ENCODE measurements around the gene B3GALT6. TPM values are rescaled to one million over a fixed set of nuclear protein-coding genes. Genes with fewer than 3 reads are reported as not detected.

B3GALT6 gene
- total and polyA plus RNA-seq, 8 donors: 1.8 to 13.8 (median 7.5) TPM; not detected in 1

DNA sequence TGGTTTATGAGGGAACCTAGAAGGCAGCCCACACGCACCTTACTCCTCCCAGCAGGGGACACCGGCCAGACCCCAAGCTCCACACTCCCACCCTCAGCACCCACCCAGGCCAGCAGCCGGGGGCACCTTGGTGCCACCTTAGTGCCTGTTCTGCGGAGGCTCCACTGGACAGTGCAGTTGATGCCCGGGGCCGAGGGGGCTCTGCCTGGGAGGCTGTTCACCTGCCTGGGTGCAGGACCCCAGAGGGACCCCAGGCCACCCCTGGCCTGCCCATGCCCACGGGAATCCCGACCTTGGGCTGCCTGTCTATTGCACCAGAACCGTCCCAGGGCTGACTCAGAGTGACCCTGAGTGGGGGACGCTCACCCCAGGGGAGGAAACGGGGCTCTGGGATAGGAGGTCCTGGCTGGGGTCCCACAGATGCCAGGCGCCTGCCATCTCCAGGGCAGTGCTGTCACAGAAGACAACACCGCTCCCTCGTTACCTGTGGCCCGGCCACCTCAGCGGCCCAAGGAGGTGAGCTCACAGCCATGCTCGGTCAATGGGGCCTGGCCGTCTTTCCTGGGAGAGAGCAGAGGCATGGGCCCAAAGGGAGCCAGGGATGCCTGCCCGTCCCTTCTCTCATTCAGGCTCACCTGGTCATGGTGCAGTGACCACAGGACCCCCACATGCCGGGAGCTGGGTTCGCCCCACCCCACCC lies 48.9 kb downstream of the B3GALT6 start:
- intact Hi-C loops (cut with DNase I; ENCODE audit: low total_unique reads): no loop called here
- H3K4me3 ChIP-seq: no peak overlapping the region
- TF ChIP-seq EP300 (IDR thresholded peaks at IDR 0.05) (no peak), POLR2A (IDR thresholded peaks at IDR 0.05) (no peak), POLR2AphosphoS5 (IDR thresholded peaks at IDR 0.05) (no peak)
- TF ChIP-seq, protein P1, sequence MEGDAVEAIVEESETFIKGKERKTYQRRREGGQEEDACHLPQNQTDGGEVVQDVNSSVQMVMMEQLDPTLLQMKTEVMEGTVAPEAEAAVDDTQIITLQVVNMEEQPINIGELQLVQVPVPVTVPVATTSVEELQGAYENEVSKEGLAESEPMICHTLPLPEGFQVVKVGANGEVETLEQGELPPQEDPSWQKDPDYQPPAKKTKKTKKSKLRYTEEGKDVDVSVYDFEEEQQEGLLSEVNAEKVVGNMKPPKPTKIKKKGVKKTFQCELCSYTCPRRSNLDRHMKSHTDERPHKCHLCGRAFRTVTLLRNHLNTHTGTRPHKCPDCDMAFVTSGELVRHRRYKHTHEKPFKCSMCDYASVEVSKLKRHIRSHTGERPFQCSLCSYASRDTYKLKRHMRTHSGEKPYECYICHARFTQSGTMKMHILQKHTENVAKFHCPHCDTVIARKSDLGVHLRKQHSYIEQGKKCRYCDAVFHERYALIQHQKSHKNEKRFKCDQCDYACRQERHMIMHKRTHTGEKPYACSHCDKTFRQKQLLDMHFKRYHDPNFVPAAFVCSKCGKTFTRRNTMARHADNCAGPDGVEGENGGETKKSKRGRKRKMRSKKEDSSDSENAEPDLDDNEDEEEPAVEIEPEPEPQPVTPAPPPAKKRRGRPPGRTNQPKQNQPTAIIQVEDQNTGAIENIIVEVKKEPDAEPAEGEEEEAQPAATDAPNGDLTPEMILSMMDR (IDR thresholded peaks at IDR 0.05): no peak
- DNase-seq: no peak
- WGBS, 5 donors: 76 to 92% (median 88%) methylated on average over 9 to 21 of the region's 21 CpGs
- H3K9me3 ChIP-seq: no peaks in the 10 kb centered on the region
- H3K27ac ChIP-seq: peak overlapping the region in 4 of 5 donors; percentile 70 to 78 (median 76)
- peaks cover 12 to 23% (median 17%) of the 10 kb centered on the region in 4 donors for H3K4me1 ChIP-seq
- no peaks in the 10 kb centered on the region for H3K36me3 ChIP-seq
- H3K27me3 ChIP-seq: peaks cover 0 to 17% (median 0%) of the 10 kb centered on the region in 3 donors

DNA sequence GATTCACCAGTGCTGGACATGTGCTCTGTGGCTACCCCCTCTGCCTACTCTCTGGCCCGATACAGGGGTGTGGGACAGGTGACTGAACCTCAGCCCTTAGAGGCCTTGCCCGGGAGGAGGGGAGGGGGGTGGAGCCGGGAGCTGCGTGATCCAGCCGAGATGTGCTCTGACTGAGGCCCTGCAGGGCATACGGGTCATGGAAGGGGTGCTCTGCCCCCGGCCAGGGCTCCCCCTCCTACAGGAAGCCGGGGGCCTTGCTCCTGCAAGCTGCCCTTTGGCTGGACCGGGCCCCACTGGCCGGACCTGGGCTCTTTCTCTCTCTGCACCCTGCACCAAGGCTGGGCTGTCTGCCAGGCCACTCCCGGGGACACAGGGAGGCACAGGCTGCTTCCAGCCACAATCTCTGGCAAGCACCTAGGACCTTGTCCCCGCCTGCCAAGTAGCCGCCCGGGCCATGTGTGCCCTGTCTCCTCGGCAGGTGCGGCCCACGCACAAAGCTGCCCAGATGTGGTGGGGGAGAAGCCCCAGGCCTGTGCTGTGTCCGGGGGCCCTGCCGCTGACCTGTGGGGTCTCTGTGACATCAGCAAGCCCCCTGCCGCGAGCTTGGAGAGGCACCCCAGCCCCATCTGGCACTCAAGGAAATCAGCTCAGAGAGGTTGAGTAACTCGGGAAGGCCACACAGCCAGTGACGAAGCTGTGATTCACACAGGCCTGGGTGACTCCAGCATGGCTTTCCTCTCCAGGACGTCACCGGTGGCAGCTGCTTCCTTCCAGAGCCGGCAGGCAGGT lies 49.7 kb downstream of the B3GALT6 start:
- 22 to 52% (median 32%) methylated on average over 7 to 26 of the region's 26 CpGs for WGBS, 5 donors

DNA sequence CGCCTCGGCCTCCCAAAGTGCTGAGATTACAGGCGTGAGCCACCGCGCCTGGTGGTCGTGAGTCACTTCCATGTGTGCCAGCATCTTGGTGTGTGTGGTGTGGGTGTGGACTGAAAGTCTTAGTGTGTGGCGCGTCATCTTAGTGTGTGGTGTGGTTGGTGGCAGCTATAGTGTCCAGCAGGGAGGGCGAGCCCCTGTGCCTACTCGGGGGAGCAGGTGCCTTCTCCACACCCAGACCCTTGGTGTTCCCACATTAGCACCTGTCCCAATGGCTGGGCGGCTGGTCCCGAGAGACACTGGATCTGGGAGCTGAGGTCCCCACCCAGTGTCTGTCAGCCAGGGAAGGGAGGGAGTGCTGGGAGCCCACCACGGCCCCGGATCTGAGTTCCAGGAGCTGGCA lies 51.0 kb downstream of the B3GALT6 start:
- intact Hi-C loops (cut with DNase I; ENCODE audit: low total_unique reads): no loop called here
- WGBS, 5 donors: 74 to 84% (median 78%) methylated on average over 9 to 14 of the region's 14 CpGs
- Histone ChIP-seq H3K27ac (no peak overlapping the region), H3K4me3 (no peak overlapping the region), H3K4me1 (peaks cover 12 to 25% (median 17%) of the 10 kb centered on the region in 4 donors), H3K9me3 (no peaks in the 10 kb centered on the region), H3K36me3 (no peaks in the 10 kb centered on the region), H3K27me3 (peaks cover 0 to 37% (median 6%) of the 10 kb centered on the region in 3 donors)
- no peak for DNase-seq
- TF ChIP-seq, protein P1 (IDR thresholded peaks at IDR 0.05): no peak
- TF ChIP-seq EP300 (IDR thresholded peaks at IDR 0.05) (no peak), POLR2AphosphoS5 (IDR thresholded peaks at IDR 0.05) (no peak), POLR2A (IDR thresholded peaks at IDR 0.05) (no peak)

More for the DNA sequence above, 49.7 kb downstream of the B3GALT6 start:
- H3K9me3 ChIP-seq: no peaks in the 10 kb centered on the region
- TF ChIP-seq POLR2AphosphoS5 (IDR thresholded peaks at IDR 0.05): peak in 1 of 3 donors; percentile 6
- TF ChIP-seq, protein P1 (IDR thresholded peaks at IDR 0.05): no peak
- TF ChIP-seq EP300 (IDR thresholded peaks at IDR 0.05): no peak
- H3K27ac ChIP-seq: peak overlapping the region; percentile 70 to 79 (median 77)
- H3K4me1 ChIP-seq: peaks cover 12 to 25% (median 17%) of the 10 kb centered on the region in 4 donors
- intact Hi-C loops (cut with DNase I; ENCODE audit: low total_unique reads): no loop called here
- peaks cover 0 to 24% (median 0%) of the 10 kb centered on the region in 3 donors for H3K27me3 ChIP-seq
- H3K4me3 ChIP-seq: no peak overlapping the region
- peak; percentile 83 to 98 for DNase-seq
- H3K36me3 ChIP-seq: no peaks in the 10 kb centered on the region

DNA sequence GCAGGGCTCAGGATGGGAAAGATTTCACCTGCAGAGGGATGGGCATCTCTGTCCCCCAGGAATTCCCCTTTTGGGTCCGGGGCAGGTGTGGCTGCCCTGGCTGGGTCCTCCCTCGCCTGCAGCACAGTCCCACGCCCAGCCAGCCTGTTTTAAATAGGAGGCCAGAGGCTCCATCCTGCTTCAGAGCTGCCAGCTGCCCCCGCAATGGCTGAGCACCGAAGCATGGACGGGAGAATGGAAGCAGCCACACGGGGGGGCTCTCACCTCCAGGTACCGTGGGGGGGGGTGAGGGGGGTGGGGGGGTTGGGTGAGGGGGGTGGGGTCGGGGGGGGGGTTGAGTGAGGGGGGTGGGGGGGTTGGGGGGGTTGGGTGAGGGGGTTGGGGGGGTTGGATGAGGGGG lies 51.8 kb downstream of the B3GALT6 start:
- Histone ChIP-seq H3K36me3 (no peaks in the 10 kb centered on the region), H3K9me3 (no peaks in the 10 kb centered on the region), H3K27me3 (peaks cover 0 to 37% (median 6%) of the 10 kb centered on the region in 3 donors), H3K27ac (no peak overlapping the region), H3K4me3 (no peak overlapping the region), H3K4me1 (peaks cover 12 to 25% (median 17%) of the 10 kb centered on the region in 4 donors)
- TF ChIP-seq POLR2AphosphoS5 (IDR thresholded peaks at IDR 0.05): no peak
- 6 to 26% (median 11%) methylated on average over 3 to 8 of the region's 9 CpGs for WGBS, 5 donors
- no peak for DNase-seq
- intact Hi-C loops (cut with DNase I; ENCODE audit: low total_unique reads): no loop called here

Other genes with a start within 250 kb of the B3GALT6 start
- gene HES4, start 232.1 kb upstream of the B3GALT6 start, total RNA-seq: 100 to 1,000 TPM in 1 of 5 donors, 10 to 100 TPM in 3, not detected in 1; 14.9 to 212 (median 60.8) TPM
- 10 to 100 TPM in 2 of 3 donors, 1 to 10 TPM in 1; 4.0 to 29.3 (median 13.4) TPM for gene HES4, start 232.1 kb upstream of the B3GALT6 start, polyA plus RNA-seq
- 10 to 100 TPM; 16.3 to 84.6 (median 19.3) TPM for gene ISG15, start 218.7 kb upstream of the B3GALT6 start, total RNA-seq
- 100 to 1,000 TPM in 1 of 3 donors, 10 to 100 TPM in 2; 78.1 to 105 (median 97.1) TPM for gene ISG15, start 218.7 kb upstream of the B3GALT6 start, polyA plus RNA-seq
- gene AGRN, start 212.1 kb upstream of the B3GALT6 start, total RNA-seq: 100 to 1,000 TPM in 2 of 5 donors, 10 to 100 TPM in 3; 38.0 to 459 (median 77.8) TPM
- 10 to 100 TPM in 2 of 3 donors, 1 to 10 TPM in 1; 3.5 to 33.7 (median 31.9) TPM for gene AGRN, start 212.1 kb upstream of the B3GALT6 start, polyA plus RNA-seq
- 1 to 10 TPM in 2 of 5 donors, not detected in 3; 1.4 to 5.9 TPM for gene RNF223, start 157.9 kb upstream of the B3GALT6 start, total RNA-seq
- 1 to 10 TPM; 3.2 to 8.1 (median 3.4) TPM for gene RNF223, start 157.9 kb upstream of the B3GALT6 start, polyA plus RNA-seq
- 10 to 100 TPM; 15.8 to 67.0 (median 33.8) TPM for gene C1orf159, start 116.1 kb upstream of the B3GALT6 start, total RNA-seq
- 10 to 100 TPM; 10.2 to 17.1 (median 12.8) TPM for gene C1orf159, start 116.1 kb upstream of the B3GALT6 start, polyA plus RNA-seq
- 1 to 10 TPM in 1 of 5 donors, not detected in 4; 6.4 TPM for gene TTLL10, start 58.4 kb upstream of the B3GALT6 start, total RNA-seq
- gene TTLL10, start 58.4 kb upstream of the B3GALT6 start, polyA plus RNA-seq: under 1 TPM in 2 of 3 donors, not detected in 1; 0.13 to 0.46 TPM
- gene TNFRSF18, start 25.6 kb upstream of the B3GALT6 start, total RNA-seq: 10 to 100 TPM in 1 of 5 donors, 1 to 10 TPM in 1, not detected in 3; 1.7 to 11.9 TPM
- gene TNFRSF18, start 25.6 kb upstream of the B3GALT6 start, polyA plus RNA-seq: 1 to 10 TPM in 1 of 3 donors, under 1 TPM in 1, not detected in 1; 0.37 to 3.6 TPM
- under 1 TPM in 1 of 5 donors, not detected in 4; 0.55 TPM for gene TNFRSF4, start 18.1 kb upstream of the B3GALT6 start, total RNA-seq
- gene TNFRSF4, start 18.1 kb upstream of the B3GALT6 start, polyA plus RNA-seq: 1 to 10 TPM; 1.7 to 4.5 (median 4.2) TPM
- 100 to 1,000 TPM in 2 of 5 donors, 10 to 100 TPM in 3; 50.3 to 404 (median 65.3) TPM for gene SDF4, start 236 bp upstream of the B3GALT6 start, total RNA-seq
- gene SDF4, start 236 bp upstream of the B3GALT6 start, polyA plus RNA-seq: 10 to 100 TPM; 50.4 to 83.6 (median 61.9) TPM
- 10 to 100 TPM in 2 of 5 donors, 1 to 10 TPM in 2, not detected in 1; 1.5 to 21.3 (median 6.4) TPM for gene C1QTNF12, start 14.5 kb downstream of the B3GALT6 start, total RNA-seq
- 1 to 10 TPM in 2 of 3 donors, not detected in 1; 1.6 to 3.2 TPM for gene C1QTNF12, start 14.5 kb downstream of the B3GALT6 start, polyA plus RNA-seq
- 100 to 1,000 TPM in 1 of 5 donors, 10 to 100 TPM in 4; 14.0 to 252 (median 48.3) TPM for gene UBE2J2, start 41.6 kb downstream of the B3GALT6 start, total RNA-seq
- 10 to 100 TPM; 40.5 to 49.6 (median 44.8) TPM for gene UBE2J2, start 41.6 kb downstream of the B3GALT6 start, polyA plus RNA-seq
- gene SCNN1D, start 48.2 kb downstream of the B3GALT6 start, total RNA-seq: 1 to 10 TPM in 4 of 5 donors, under 1 TPM in 1; 0.43 to 7.6 (median 3.5) TPM
- gene SCNN1D, start 48.2 kb downstream of the B3GALT6 start, polyA plus RNA-seq: 1 to 10 TPM; 4.7 to 6.1 (median 4.8) TPM
- gene ACAP3, start 75.7 kb downstream of the B3GALT6 start, total RNA-seq: 100 to 1,000 TPM in 1 of 5 donors, 10 to 100 TPM in 4; 31.9 to 374 (median 77.0) TPM
- gene ACAP3, start 75.7 kb downstream of the B3GALT6 start, polyA plus RNA-seq: 10 to 100 TPM; 17.9 to 46.1 (median 43.0) TPM
- 10 to 100 TPM in 3 of 5 donors, 1 to 10 TPM in 1, not detected in 1; 5.9 to 64.9 (median 51.4) TPM for gene PUSL1, start 76.4 kb downstream of the B3GALT6 start, total RNA-seq
- gene PUSL1, start 76.4 kb downstream of the B3GALT6 start, polyA plus RNA-seq: 10 to 100 TPM; 15.2 to 25.5 (median 23.8) TPM
- 100 to 1,000 TPM in 4 of 5 donors, 10 to 100 TPM in 1; 59.5 to 520 (median 192) TPM for gene INTS11, start 92.4 kb downstream of the B3GALT6 start, total RNA-seq
- 100 to 1,000 TPM; 113 to 151 (median 134) TPM for gene INTS11, start 92.4 kb downstream of the B3GALT6 start, polyA plus RNA-seq
- gene CPTP, start 92.6 kb downstream of the B3GALT6 start, total RNA-seq: 100 to 1,000 TPM in 1 of 5 donors, 10 to 100 TPM in 2, 1 to 10 TPM in 2; 6.6 to 226 (median 12.3) TPM
- 10 to 100 TPM; 17.3 to 49.1 (median 28.4) TPM for gene CPTP, start 92.6 kb downstream of the B3GALT6 start, polyA plus RNA-seq
- 10 to 100 TPM in 1 of 5 donors, under 1 TPM in 2, not detected in 2; 0.37 to 11.7 (median 0.43) TPM for gene TAS1R3, start 99.0 kb downstream of the B3GALT6 start, total RNA-seq
- under 1 TPM in 2 of 3 donors, not detected in 1; 0.10 to 0.31 TPM for gene TAS1R3, start 99.0 kb downstream of the B3GALT6 start, polyA plus RNA-seq
- gene DVL1, start 117.2 kb downstream of the B3GALT6 start, total RNA-seq: 100 to 1,000 TPM in 3 of 5 donors, 10 to 100 TPM in 2; 41.3 to 229 (median 143) TPM
- gene DVL1, start 117.2 kb downstream of the B3GALT6 start, polyA plus RNA-seq: 10 to 100 TPM; 47.4 to 80.4 (median 64.0) TPM
- 100 to 1,000 TPM in 2 of 5 donors, 10 to 100 TPM in 3; 28.8 to 203 (median 65.6) TPM for gene MXRA8, start 126.3 kb downstream of the B3GALT6 start, total RNA-seq
- 10 to 100 TPM; 23.3 to 33.8 (median 23.6) TPM for gene MXRA8, start 126.3 kb downstream of the B3GALT6 start, polyA plus RNA-seq
- 100 to 1,000 TPM in 3 of 5 donors, 10 to 100 TPM in 2; 50.9 to 146 (median 104) TPM for gene AURKAIP1, start 143.0 kb downstream of the B3GALT6 start, total RNA-seq
- 100 to 1,000 TPM; 244 to 281 (median 259) TPM for gene AURKAIP1, start 143.0 kb downstream of the B3GALT6 start, polyA plus RNA-seq
- 100 to 1,000 TPM; 265 to 739 (median 422) TPM for gene CCNL2, start 167.1 kb downstream of the B3GALT6 start, total RNA-seq
- 100 to 1,000 TPM in 1 of 3 donors, 10 to 100 TPM in 2; 33.4 to 166 (median 34.7) TPM for gene CCNL2, start 167.1 kb downstream of the B3GALT6 start, polyA plus RNA-seq
- gene MRPL20, start 175.1 kb downstream of the B3GALT6 start, total RNA-seq: 100 to 1,000 TPM in 2 of 5 donors, 10 to 100 TPM in 3; 53.9 to 116 (median 82.9) TPM
- 100 to 1,000 TPM; 136 to 187 (median 150) TPM for gene MRPL20, start 175.1 kb downstream of the B3GALT6 start, polyA plus RNA-seq
- gene ANKRD65, start 189.0 kb downstream of the B3GALT6 start, total RNA-seq: 10 to 100 TPM in 1 of 5 donors, 1 to 10 TPM in 2, under 1 TPM in 1, not detected in 1; 0.89 to 13.6 (median 4.7) TPM
- 10 to 100 TPM in 2 of 3 donors, 1 to 10 TPM in 1; 8.7 to 13.5 (median 13.3) TPM for gene ANKRD65, start 189.0 kb downstream of the B3GALT6 start, polyA plus RNA-seq
- 10 to 100 TPM; 11.4 to 37.7 (median 21.1) TPM for gene VWA1, start 203.5 kb downstream of the B3GALT6 start, total RNA-seq
- gene VWA1, start 203.5 kb downstream of the B3GALT6 start, polyA plus RNA-seq: 10 to 100 TPM in 2 of 3 donors, 1 to 10 TPM in 1; 7.6 to 64.8 (median 24.8) TPM
- gene ATAD3C, start 217.5 kb downstream of the B3GALT6 start, total RNA-seq: 1 to 10 TPM in 2 of 5 donors, under 1 TPM in 1, not detected in 2; 0.55 to 5.2 (median 1.3) TPM
- gene ATAD3C, start 217.5 kb downstream of the B3GALT6 start, polyA plus RNA-seq: 1 to 10 TPM in 1 of 3 donors, under 1 TPM in 2; 0.25 to 2.3 (median 0.92) TPM
- 10 to 100 TPM; 15.6 to 91.5 (median 33.3) TPM for gene ATAD3B, start 239.5 kb downstream of the B3GALT6 start, total RNA-seq
- gene ATAD3B, start 239.5 kb downstream of the B3GALT6 start, polyA plus RNA-seq: 10 to 100 TPM in 2 of 3 donors, 1 to 10 TPM in 1; 8.2 to 23.8 (median 18.4) TPM

Data from stomach (tissue), 9 donors.